ENCODE results near the gene STAB2. TPM values are rescaled to one million over a fixed set of nuclear protein-coding genes. Genes with fewer than 3 reads are reported as not detected.

The STAB2 gene
- polyA plus RNA-seq, 1 donor from 2014 or later = not detected

DNA sequence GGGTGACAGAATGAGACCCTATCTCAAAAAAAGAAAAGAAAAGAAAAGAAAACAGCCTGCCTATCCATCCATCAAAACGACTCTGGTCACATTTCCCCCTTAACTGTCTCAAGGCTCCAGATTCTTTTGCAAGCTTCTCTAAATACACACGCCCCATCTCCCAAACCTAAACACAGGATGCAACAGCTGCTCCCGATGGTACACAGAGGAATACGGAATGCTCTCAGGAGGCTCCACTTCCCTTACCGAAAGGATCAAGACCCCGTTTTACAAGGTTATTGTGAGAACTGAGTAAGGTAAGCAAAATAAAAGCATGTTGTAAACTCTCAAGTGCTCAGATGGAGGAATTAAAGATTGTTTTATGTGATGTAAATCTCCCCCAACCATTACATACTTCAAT lies 191.7 kb downstream of the STAB2 start:
- Histone ChIP-seq H3K9ac (ENCODE audit: low read length) (no peak overlapping the region), H3K27ac (ENCODE audit: low read length) (no peak overlapping the region), H3K27me3 (ENCODE audit: insufficient read depth, low read depth, low read length) (no peaks in the 10 kb centered on the region), H2AFZ (ENCODE audit: low read depth, low read length) (no peak overlapping the region), H3K36me3 (ENCODE audit: insufficient read depth, low read length) (no peaks in the 10 kb centered on the region), H3K4me3 (ENCODE audit: low read length) (no peak overlapping the region), H3K4me2 (ENCODE audit: low read length) (no peak overlapping the region), H4K20me1 (ENCODE audit: insufficient read depth) (no peaks in the 10 kb centered on the region), H3K9me2 (ENCODE audit: insufficient read depth, low read length) (no peaks in the 10 kb centered on the region), H3K9me3 (ENCODE audit: low read length) (no peaks in the 10 kb centered on the region), H3K79me2 (replicated peaks; ENCODE audit: insufficient read depth, low read length) (no peaks in the 10 kb centered on the region), H3F3A (ENCODE audit: insufficient read depth, low read length, poor library complexity, severe bottlenecking) (no peaks in the 10 kb centered on the region)
- no peak for TF ChIP-seq SMC3 (conservative IDR thresholded peaks at IDR 0.05; ENCODE audit: poor library complexity)
- TF ChIP-seq TAF1 (IDR thresholded peaks at IDR 0.05; ENCODE audit: low read depth) = no peak
- no peak for TF ChIP-seq POLR2AphosphoS5 (IDR thresholded peaks at IDR 0.05)
- TF ChIP-seq, protein P1, sequence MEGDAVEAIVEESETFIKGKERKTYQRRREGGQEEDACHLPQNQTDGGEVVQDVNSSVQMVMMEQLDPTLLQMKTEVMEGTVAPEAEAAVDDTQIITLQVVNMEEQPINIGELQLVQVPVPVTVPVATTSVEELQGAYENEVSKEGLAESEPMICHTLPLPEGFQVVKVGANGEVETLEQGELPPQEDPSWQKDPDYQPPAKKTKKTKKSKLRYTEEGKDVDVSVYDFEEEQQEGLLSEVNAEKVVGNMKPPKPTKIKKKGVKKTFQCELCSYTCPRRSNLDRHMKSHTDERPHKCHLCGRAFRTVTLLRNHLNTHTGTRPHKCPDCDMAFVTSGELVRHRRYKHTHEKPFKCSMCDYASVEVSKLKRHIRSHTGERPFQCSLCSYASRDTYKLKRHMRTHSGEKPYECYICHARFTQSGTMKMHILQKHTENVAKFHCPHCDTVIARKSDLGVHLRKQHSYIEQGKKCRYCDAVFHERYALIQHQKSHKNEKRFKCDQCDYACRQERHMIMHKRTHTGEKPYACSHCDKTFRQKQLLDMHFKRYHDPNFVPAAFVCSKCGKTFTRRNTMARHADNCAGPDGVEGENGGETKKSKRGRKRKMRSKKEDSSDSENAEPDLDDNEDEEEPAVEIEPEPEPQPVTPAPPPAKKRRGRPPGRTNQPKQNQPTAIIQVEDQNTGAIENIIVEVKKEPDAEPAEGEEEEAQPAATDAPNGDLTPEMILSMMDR (IDR thresholded peaks at IDR 0.05; ENCODE audit: poor library complexity, severe bottlenecking) = no peak
- TF ChIP-seq EP300 (conservative IDR thresholded peaks at IDR 0.05; ENCODE audit: poor library complexity, severe bottlenecking) = no peak
- TF ChIP-seq EZH2 (IDR thresholded peaks at IDR 0.05; ENCODE audit: borderline replicate concordance, insufficient read depth, low read length, poor library complexity, severe bottlenecking) = no peak
- no peak for TF ChIP-seq RAD21 (conservative IDR thresholded peaks at IDR 0.05)
- TF ChIP-seq, protein P2, sequence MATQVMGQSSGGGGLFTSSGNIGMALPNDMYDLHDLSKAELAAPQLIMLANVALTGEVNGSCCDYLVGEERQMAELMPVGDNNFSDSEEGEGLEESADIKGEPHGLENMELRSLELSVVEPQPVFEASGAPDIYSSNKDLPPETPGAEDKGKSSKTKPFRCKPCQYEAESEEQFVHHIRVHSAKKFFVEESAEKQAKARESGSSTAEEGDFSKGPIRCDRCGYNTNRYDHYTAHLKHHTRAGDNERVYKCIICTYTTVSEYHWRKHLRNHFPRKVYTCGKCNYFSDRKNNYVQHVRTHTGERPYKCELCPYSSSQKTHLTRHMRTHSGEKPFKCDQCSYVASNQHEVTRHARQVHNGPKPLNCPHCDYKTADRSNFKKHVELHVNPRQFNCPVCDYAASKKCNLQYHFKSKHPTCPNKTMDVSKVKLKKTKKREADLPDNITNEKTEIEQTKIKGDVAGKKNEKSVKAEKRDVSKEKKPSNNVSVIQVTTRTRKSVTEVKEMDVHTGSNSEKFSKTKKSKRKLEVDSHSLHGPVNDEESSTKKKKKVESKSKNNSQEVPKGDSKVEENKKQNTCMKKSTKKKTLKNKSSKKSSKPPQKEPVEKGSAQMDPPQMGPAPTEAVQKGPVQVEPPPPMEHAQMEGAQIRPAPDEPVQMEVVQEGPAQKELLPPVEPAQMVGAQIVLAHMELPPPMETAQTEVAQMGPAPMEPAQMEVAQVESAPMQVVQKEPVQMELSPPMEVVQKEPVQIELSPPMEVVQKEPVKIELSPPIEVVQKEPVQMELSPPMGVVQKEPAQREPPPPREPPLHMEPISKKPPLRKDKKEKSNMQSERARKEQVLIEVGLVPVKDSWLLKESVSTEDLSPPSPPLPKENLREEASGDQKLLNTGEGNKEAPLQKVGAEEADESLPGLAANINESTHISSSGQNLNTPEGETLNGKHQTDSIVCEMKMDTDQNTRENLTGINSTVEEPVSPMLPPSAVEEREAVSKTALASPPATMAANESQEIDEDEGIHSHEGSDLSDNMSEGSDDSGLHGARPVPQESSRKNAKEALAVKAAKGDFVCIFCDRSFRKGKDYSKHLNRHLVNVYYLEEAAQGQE (IDR thresholded peaks at IDR 0.05; ENCODE audit: borderline replicate concordance) = no peak
- TF ChIP-seq MXI1 (conservative IDR thresholded peaks at IDR 0.05; ENCODE audit: poor library complexity, severe bottlenecking) = no peak

- H3K79me2 ChIP-seq (replicated peaks; ENCODE audit: insufficient read depth, low read length) = no peaks in the 10 kb centered on the region
- no peak overlapping the region for H2AFZ ChIP-seq (ENCODE audit: low read depth, low read length)
- H4K20me1 ChIP-seq (ENCODE audit: insufficient read depth) = no peaks in the 10 kb centered on the region
- no peak overlapping the region for H3K4me3 ChIP-seq (ENCODE audit: low read length)
- H3K27me3 ChIP-seq (ENCODE audit: insufficient read depth, low read depth, low read length) = no peaks in the 10 kb centered on the region
- no peak overlapping the region for H3K9ac ChIP-seq (ENCODE audit: low read length)
- H3K36me3 ChIP-seq (ENCODE audit: insufficient read depth, low read length) = no peaks in the 10 kb centered on the region
- no peaks in the 10 kb centered on the region for H3K9me3 ChIP-seq (ENCODE audit: low read length)
- no peaks in the 10 kb centered on the region for H3K9me2 ChIP-seq (ENCODE audit: insufficient read depth, low read length)
- no peak for TF ChIP-seq EP300 (conservative IDR thresholded peaks at IDR 0.05; ENCODE audit: poor library complexity, severe bottlenecking)
- no peak for TF ChIP-seq MXI1 (conservative IDR thresholded peaks at IDR 0.05; ENCODE audit: poor library complexity, severe bottlenecking)
- TF ChIP-seq POLR2AphosphoS5 (IDR thresholded peaks at IDR 0.05) = no peak
- TF ChIP-seq TAF1 (IDR thresholded peaks at IDR 0.05; ENCODE audit: low read depth) = no peak
- no peak for TF ChIP-seq SMC3 (conservative IDR thresholded peaks at IDR 0.05; ENCODE audit: poor library complexity)
- TF ChIP-seq RAD21 (conservative IDR thresholded peaks at IDR 0.05) = no peak
- TF ChIP-seq, protein P2 (IDR thresholded peaks at IDR 0.05; ENCODE audit: borderline replicate concordance) = no peak
- TF ChIP-seq, protein P1 (IDR thresholded peaks at IDR 0.05; ENCODE audit: poor library complexity, severe bottlenecking) = no peak
- TF ChIP-seq EZH2 (IDR thresholded peaks at IDR 0.05; ENCODE audit: borderline replicate concordance, insufficient read depth, low read length, poor library complexity, severe bottlenecking) = no peak
- no peak overlapping the region for H3K4me2 ChIP-seq (ENCODE audit: low read length)
- H3K27ac ChIP-seq (ENCODE audit: low read length) = no peak overlapping the region
- H3F3A ChIP-seq (ENCODE audit: insufficient read depth, low read length, poor library complexity, severe bottlenecking) = no peaks in the 10 kb centered on the region
These were observed 192.5 kb downstream of the STAB2 start for GRCh38 chr12:103779410-103780092.

All from neural cell (in vitro differentiated cells).